SJCRH30 (cell line): ENCODE results near the gene RNF150. TPM values are rescaled to one million over a fixed set of nuclear protein-coding genes. Genes with fewer than 3 reads are reported as not detected.

ENCODE experiments used
- DNase-seq, 2 experiments: peaks; one replicate each; pipeline ENCODE4 v3.0.0-alpha.2; 2015 to 2020
- H3K27ac ChIP-seq: fragments of 250-450 bp; sonication (Bioruptor Pico); 2 replicates; pipeline ENCODE4 v1.5.1; 2020; ENCODE audit warnings: mild to moderate bottlenecking, moderate library complexity
- H3K27me3 ChIP-seq: fragments of 250-450 bp; sonication (Bioruptor Pico); 2 replicates; pipeline ENCODE4 v1.5.1; 2020; ENCODE audit warnings: mild to moderate bottlenecking, moderate library complexity
- H3K36me3 ChIP-seq: fragments of 250-450 bp; sonication (Bioruptor Pico); 2 replicates; pipeline ENCODE4 v1.5.1; 2020; ENCODE audit warnings: mild to moderate bottlenecking, moderate library complexity
- H3K4me1 ChIP-seq: fragments of 250-450 bp; sonication (Bioruptor Pico); 2 replicates; pipeline ENCODE4 v1.5.1; 2020; ENCODE audit warnings: mild to moderate bottlenecking, moderate library complexity
- H3K4me3 ChIP-seq: fragments of 250-450 bp; sonication (Bioruptor Pico); 2 replicates; pipeline ENCODE4 v1.5.1; 2020; ENCODE audit warnings: mild to moderate bottlenecking, moderate library complexity
- H3K9me3 ChIP-seq: fragments of 250-450 bp; sonication (Bioruptor Pico); replicated peaks from 2 replicates; pipeline ENCODE4 v1.5.1; 2020; ENCODE audit warnings: mild to moderate bottlenecking, moderate library complexity
- total RNA-seq: library from RNA; depleted of rRNA; stranded (reverse); fragments of >200 nt; shearing (Covaris generic); gene quantifications from 2 replicates; pipeline ENCODE4 v1.2.3, GENCODE V29; 2014

The RNF150 gene
- total RNA-seq, 1 experiment from 2014 or later, result 23.4 TPM

- peaks cover 33% of the 10 kb centered on the region for H3K4me1 ChIP-seq
- no peaks in the 10 kb centered on the region for H3K27me3 ChIP-seq
- peak overlapping the region; percentile 96 for H3K27ac ChIP-seq
- H3K9me3 ChIP-seq, result no peaks in the 10 kb centered on the region
- no peaks in the 10 kb centered on the region for H3K36me3 ChIP-seq
- no peak overlapping the region for H3K4me3 ChIP-seq
- DNase-seq, result peak in 1 of 2 experiments; percentile 48
These were observed 9.2 kb upstream of the RNF150 start for GRCh38 chr4:141142423-141142822.

- Histone ChIP-seq H3K9me3 (no peaks in the 10 kb centered on the region), H3K4me3 (0 out of 2 replicates have a peak overlapping the region, but pooled peaks have one; percentile 3), H3K27ac (peak overlapping the region; percentile 96), H3K36me3 (no peaks in the 10 kb centered on the region), H3K27me3 (no peaks in the 10 kb centered on the region), H3K4me1 (peaks cover 33% of the 10 kb centered on the region)
- peak; percentile 89 to 97 for DNase-seq
These were observed 7.3 kb upstream of the RNF150 start for GRCh38 chr4:141140391-141141200.

- peak in 1 of 2 experiments; percentile 61 for DNase-seq
- H3K27ac ChIP-seq, result peak overlapping the region; percentile 80
These were observed 1.0 kb upstream of the RNF150 start for GRCh38 chr4:141133999-141134995.

DNA sequence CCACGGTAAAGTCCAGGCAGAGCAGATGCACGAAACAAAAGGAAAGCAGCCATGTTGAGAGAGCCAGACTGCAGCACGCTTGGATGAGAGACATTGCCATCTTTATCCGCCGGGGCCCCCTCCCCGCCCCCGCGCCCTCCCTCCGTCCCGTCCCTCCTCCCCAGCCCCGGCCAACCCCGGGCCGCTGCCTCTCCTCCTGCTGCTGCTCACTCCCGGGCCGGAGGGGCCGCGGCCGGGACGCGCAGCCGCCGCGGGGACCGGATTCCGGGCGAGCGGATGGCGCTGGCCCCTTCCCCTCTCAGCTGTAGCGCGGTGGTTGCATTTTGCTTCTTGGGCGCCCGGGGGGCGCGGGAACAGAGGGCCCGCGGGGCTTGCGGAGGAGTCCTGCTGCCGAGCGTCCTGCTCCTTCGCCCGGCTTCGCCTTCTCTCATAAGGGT is 542 bp downstream of the RNF150 start:
- peaks cover 6% of the 10 kb centered on the region for H3K4me1 ChIP-seq
- peak overlapping the region; percentile 85 for H3K4me3 ChIP-seq
- H3K27me3 ChIP-seq, result no peaks in the 10 kb centered on the region
- no peaks in the 10 kb centered on the region for H3K9me3 ChIP-seq
- H3K27ac ChIP-seq, result peak overlapping the region; percentile 80
- no peaks in the 10 kb centered on the region for H3K36me3 ChIP-seq
- peak in 1 of 2 experiments; percentile 62 for DNase-seq

More at GRCh38 chr4:141133999-141134995, 1.0 kb upstream of the RNF150 start:
- no peaks in the 10 kb centered on the region for H3K27me3 ChIP-seq
- H3K9me3 ChIP-seq, result no peaks in the 10 kb centered on the region
- H3K36me3 ChIP-seq, result no peaks in the 10 kb centered on the region
- peaks cover 11% of the 10 kb centered on the region for H3K4me1 ChIP-seq
- peak overlapping the region; percentile 85 for H3K4me3 ChIP-seq

DNA sequence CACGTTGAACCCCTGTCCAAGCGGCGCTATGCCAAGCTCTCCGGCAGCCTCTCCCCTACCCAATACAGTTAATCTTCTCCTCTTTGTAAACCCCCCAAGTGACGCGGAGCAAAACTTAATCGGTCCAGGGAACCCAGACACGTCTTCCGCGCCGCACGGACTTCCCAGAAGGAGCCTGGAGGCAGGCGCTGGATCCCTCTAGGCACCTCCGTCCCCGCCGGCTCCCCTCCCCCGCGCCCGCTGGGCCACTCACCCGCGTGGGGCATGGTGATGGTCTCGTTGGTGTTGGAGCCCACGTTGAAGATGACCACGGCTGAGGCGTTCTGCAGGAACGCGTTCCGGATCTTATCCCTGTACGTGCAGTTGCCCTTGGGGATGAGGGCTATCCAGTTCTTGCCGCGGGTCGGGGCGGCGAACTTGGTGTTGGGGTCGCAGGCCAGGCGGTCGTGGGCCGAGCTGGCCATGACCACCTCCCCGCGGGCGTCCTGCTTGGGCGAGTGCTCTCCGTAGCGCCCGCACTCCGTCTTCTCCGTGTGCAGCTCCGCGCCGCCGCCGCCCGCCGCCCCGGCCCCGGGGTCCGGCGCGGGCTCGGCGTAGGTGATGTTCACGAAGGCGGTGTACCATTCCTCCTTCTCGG is 1.1 kb downstream of the RNF150 start:
- DNase-seq, result peak; percentile 34 to 63
- Histone ChIP-seq H3K36me3 (no peaks in the 10 kb centered on the region), H3K27me3 (no peaks in the 10 kb centered on the region), H3K27ac (peak overlapping the region; percentile 80), H3K4me1 (peaks cover 6% of the 10 kb centered on the region), H3K9me3 (no peaks in the 10 kb centered on the region), H3K4me3 (peak overlapping the region; percentile 85)

- Histone ChIP-seq H3K27ac (peak overlapping the region; percentile 80), H3K4me1 (peaks cover 6% of the 10 kb centered on the region), H3K36me3 (no peaks in the 10 kb centered on the region), H3K27me3 (no peaks in the 10 kb centered on the region), H3K4me3 (peak overlapping the region; percentile 85), H3K9me3 (no peaks in the 10 kb centered on the region)
- no peak for DNase-seq
These were observed 1.6 kb downstream of the RNF150 start for GRCh38 chr4:141131723-141132071.

GRCh38 chr4:141130947-141131605 is 2.2 kb downstream of the RNF150 start:
- H3K27me3 ChIP-seq, result no peaks in the 10 kb centered on the region
- H3K36me3 ChIP-seq, result no peaks in the 10 kb centered on the region
- H3K27ac ChIP-seq, result peak overlapping the region; percentile 80
- H3K9me3 ChIP-seq, result no peaks in the 10 kb centered on the region
- H3K4me1 ChIP-seq, result peaks cover 6% of the 10 kb centered on the region
- peak in 1 of 2 experiments; percentile 52 for DNase-seq
- peak overlapping the region; percentile 85 for H3K4me3 ChIP-seq

DNA sequence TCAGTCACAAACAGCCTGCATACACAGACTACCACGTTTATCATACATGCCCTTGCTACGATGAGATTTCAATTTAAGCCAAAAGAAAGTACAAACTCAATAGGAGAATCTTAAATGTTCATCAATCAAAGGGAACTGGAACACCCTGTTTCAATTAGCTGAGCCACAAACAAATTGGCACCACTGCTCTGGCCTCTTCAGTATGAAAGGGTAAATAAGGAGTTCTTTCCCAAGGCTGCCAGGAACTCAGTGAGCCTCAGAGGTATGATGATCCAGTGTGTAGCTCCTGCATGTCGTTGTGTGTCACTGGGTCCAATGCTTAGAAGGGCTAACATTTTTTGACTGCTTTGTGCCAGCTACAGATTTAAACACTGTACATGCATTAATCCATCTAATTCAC is 5.4 kb downstream of the RNF150 start:
- Histone ChIP-seq H3K27ac (no peak overlapping the region), H3K4me3 (no peak overlapping the region), H3K9me3 (no peaks in the 10 kb centered on the region), H3K36me3 (peaks cover 3% of the 10 kb centered on the region; the same call in 1 of the 2 replicates), H3K4me1 (peaks cover 9% of the 10 kb centered on the region), H3K27me3 (no peaks in the 10 kb centered on the region)
- no peak for DNase-seq

DNA sequence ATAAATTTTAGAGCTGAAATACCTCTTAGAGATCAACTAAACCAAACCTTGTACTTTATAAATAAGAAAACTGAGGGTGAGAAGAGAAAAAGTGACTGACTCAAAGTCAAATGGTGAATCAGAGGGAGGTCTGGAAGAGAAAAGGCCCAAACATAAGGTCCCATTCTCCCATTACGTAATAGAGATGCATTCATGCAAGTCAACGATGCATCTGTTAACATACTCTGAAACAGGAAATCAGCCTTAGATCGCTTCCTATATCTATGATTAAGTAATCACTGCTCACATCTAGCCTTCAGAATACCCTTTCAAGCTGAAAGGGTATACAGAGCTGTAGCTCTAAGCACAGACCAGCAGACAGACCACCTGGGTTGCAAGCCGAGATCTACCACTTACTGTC is 6.5 kb downstream of the RNF150 start:
- H3K4me3 ChIP-seq, result no peak overlapping the region
- H3K27me3 ChIP-seq, result no peaks in the 10 kb centered on the region
- H3K9me3 ChIP-seq, result no peaks in the 10 kb centered on the region
- H3K36me3 ChIP-seq, result peaks cover 3% of the 10 kb centered on the region; the same call in 1 of the 2 replicates
- H3K27ac ChIP-seq, result no peak overlapping the region
- H3K4me1 ChIP-seq, result peaks cover 9% of the 10 kb centered on the region
- DNase-seq, result no peak

DNA sequence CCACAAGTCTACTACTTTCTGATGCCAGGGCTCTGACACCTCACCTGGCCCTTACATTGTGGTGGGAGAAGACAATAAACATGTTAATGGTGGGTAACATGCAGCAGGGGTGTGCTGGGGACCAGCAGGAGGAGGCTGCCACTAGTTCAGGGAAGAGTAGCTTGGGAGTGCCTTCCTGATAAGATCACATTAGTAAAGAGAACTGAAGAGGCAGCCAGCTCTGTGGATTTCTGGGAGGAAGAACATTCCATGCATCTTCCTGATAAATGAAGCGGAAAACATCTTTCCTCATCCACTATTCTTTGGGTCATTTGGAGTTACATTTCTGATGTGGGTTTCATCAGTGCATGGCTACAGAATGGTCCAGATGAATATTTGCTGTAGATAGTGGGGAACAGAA is 9.0 kb downstream of the RNF150 start:
- no peaks in the 10 kb centered on the region for H3K9me3 ChIP-seq
- H3K4me1 ChIP-seq, result peaks cover 9% of the 10 kb centered on the region
- no peak for DNase-seq
- no peaks in the 10 kb centered on the region for H3K27me3 ChIP-seq
- peaks cover 3% of the 10 kb centered on the region; the same call in 1 of the 2 replicates for H3K36me3 ChIP-seq
- no peak overlapping the region for H3K4me3 ChIP-seq
- H3K27ac ChIP-seq, result no peak overlapping the region

DNA sequence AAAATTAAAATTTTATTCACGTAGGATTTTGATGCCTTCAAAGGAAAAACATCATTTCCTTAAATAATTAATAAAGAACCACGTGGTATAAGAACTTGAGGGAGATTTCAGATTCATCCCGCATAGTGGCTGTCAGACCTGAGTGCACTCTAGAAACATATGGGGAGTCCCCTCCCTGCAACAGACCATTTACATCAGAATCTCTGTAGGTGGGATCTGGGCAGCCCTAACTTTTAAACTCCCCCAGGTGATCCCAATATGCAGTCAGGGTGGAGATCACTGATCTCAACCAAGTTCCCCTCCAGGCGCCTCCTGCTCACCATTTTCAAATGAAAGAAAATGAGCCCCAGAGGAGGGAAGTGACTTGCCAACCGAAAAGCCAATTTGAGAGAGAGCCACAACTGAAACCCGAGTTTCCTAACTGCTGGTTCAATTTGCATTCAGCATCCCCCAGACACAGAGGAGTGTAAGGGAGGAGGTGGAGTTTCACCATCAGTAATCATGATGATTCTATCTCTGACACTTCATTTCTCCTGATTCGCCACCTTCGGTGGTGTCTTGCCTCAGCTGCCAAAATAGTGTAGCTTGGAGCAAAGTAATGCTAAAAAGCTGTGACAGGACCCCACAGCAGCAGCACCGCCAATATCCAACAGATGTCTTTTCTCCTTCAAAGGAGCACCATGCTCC is 11.4 kb downstream of the RNF150 start:
- DNase-seq, result no peak
- no peak overlapping the region for H3K4me3 ChIP-seq

GRCh38 chr4:141121101-141121500 is 12.2 kb downstream of the RNF150 start:
- Histone ChIP-seq H3K4me1 (peaks cover 9% of the 10 kb centered on the region), H3K4me3 (no peak overlapping the region), H3K27me3 (no peaks in the 10 kb centered on the region), H3K36me3 (peaks cover 3% of the 10 kb centered on the region; the same call in 1 of the 2 replicates), H3K27ac (no peak overlapping the region), H3K9me3 (peaks cover 2% of the 10 kb centered on the region; the same call in 1 of the 2 replicates)
- DNase-seq, result no peak

More for the DNA sequence above, 11.4 kb downstream of the RNF150 start:
- Histone ChIP-seq H3K36me3 (peaks cover 3% of the 10 kb centered on the region; the same call in 1 of the 2 replicates), H3K9me3 (peaks cover 2% of the 10 kb centered on the region; the same call in 1 of the 2 replicates), H3K27me3 (no peaks in the 10 kb centered on the region), H3K4me1 (peaks cover 9% of the 10 kb centered on the region), H3K27ac (no peak overlapping the region)

GRCh38 chr4:141120036-141120593 is 13.2 kb downstream of the RNF150 start:
- peaks cover under 1% of the 10 kb centered on the region; the same call in 1 of the 2 replicates for H3K4me1 ChIP-seq
- no peaks in the 10 kb centered on the region for H3K27me3 ChIP-seq
- H3K36me3 ChIP-seq, result peaks cover 3% of the 10 kb centered on the region; the same call in 1 of the 2 replicates
- no peak overlapping the region for H3K27ac ChIP-seq
- DNase-seq, result no peak
- no peak overlapping the region for H3K4me3 ChIP-seq
- H3K9me3 ChIP-seq, result peaks cover 2% of the 10 kb centered on the region; the same call in 1 of the 2 replicates
